Measurements from ENCODE around the gene EIF2B2.

The EIF2B2 gene

GRCh38 chr14:74973905-74974363 lies 28.8 kb upstream of the EIF2B2 start:
- no peak for DNase-seq (ENCODE audit: low read depth in 2 of 3, low spot score in 1 of 3)

DNA sequence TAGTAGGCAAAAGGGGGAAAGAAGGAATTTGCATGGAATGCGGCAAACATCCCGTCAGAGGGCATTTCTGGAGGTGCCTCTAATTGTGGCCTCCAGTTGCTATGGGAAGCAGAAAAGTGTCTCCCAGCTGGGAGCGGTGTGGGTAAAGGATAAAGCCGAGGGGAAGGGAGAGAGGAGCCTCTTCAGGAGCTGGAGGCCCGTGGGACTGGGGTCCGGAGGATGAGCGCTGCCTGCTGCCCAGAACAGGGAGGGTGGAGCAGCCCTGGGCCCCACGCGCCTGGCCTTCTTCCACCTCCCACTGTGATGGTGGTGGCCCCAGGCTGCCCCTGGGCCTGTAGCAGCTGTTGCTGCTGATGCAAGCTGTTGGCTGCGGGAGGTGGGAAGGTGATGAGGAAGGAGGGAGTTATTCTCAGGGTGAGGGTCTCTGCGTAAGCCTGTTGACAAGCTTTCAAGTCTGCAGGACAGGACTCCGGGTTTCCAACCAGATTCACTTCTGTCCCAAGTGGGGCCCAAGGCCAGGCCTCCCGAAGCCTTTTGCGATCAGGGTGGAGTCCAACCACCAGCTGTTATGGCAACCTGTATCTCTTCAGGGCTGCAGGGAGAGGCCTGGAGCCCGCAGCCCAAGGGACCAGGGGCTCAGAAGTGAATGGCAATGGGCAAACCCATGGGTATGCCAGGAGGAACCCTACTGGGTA lies 28.2 kb upstream of the EIF2B2 start:
- DNase-seq (ENCODE audit: low read depth in 2 of 3, low spot score in 1 of 3): no peak

DNA sequence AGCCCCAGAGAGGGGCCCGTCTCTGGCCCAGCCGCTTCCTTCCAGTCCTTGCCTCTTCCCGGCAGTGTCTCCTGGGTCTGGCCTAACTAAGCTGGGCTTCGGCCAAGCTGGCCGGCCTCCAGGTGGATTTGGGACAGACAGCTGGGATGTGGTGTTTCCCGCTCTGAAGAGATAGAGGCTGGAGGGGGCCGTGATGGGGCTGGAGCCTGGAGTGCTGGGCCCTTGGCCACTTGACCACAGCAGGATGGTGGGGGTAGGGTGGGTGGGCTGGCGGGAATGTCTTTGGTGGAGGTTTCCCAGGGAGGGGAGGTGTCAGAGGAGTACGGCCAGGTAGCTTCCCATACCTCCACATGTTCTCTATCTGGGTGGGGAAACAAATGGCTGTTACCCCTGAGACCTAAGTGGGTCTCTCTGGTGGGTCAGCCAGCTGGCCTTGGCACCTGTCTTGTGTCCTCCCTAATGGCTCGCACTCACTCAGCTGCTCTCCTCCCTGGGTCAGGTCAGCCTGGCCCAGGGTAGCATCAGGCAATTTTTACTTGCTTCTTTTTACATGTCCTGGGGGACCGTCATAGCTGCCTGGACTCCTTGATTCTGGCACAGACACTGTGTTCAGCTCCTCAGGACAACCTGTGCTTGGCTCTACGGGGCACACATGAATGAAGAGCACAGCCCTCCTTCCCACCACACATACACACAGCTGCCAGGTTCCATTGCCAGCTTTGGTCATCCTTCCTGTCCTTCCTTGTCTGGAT lies 27.5 kb upstream of the EIF2B2 start:
- no peak for DNase-seq (ENCODE audit: low read depth in 2 of 3, low spot score in 1 of 3)

GRCh38 chr14:74976264-74977113 lies 26.2 kb upstream of the EIF2B2 start:
- no peak for DNase-seq (ENCODE audit: low read depth in 2 of 3, low spot score in 1 of 3)

GRCh38 chr14:74977164-74977900 lies 25.4 kb upstream of the EIF2B2 start:
- DNase-seq (ENCODE audit: low read depth in 2 of 3, low spot score in 1 of 3): no peak

DNA sequence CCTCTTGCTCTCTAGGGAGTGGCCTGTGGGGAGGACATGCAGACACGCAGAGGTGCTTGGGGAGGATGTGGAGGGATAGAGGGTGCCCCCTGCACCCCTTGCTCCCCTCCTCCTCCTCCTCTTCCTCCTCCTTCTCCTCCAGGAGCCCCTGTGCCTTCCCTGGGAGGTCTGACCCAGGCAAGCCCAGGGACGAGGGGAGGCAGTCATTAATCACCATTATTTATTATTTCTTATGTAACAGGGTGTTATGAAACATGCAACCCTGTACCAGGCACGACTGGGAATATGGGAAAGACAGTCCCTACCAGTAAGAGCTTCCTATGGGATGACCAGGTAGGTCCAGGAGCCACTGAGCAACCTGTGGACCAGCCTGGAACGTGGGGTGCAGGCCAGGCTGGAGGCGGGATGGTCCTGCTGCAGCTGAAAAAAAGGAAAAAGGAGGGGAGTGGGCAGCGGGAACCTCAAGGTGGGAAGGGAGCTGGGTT lies 24.8 kb upstream of the EIF2B2 start:
- DNase-seq (ENCODE audit: low read depth in 2 of 3, low spot score in 1 of 3): no peak

DNA sequence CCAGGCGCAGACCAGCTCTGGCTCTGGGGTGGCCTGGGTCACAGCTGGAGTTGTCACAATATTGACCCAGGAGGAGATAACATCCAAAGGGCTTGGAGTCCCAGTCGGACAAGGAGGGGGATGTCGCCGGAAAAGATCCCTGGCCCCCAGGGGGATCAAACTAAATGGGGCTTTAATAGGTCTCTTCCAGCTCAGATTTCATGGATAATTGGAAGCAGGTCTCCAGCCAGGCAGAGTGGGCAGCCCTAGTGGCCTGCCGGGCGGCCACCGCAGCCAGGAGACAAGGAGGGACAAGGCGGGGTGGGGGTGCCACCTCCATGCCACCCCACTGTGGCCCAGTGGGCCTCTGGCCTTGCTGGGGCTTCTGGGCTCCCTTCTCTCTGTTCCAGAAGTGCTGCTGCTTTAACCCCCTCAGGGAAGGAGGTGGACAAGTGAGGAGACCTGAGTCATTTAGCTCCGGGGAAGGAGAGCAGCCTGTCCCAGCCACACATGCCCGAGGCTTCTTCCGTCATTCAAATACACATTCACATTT lies 24.2 kb upstream of the EIF2B2 start:
- DNase-seq (ENCODE audit: low read depth in 2 of 3, low spot score in 1 of 3): no peak

DNA sequence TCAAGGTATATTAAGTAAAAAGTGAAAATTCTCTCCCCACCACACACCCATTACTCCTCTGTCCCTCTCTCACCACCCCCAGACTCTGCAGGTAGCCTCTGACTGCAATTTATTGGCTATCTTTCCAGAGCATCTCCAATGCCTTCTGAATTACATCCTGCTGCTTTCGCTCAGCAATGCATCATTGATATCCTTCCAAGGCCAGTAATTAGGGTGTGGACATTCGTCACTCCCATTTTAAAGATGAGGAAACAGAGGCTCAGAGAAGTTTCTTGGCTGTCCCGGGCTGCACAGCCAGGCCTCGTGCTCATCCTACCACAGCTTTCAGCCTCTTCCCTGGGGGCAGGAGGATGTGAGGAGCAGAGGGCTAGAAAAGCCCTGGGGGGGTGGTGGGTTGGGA lies 23.7 kb upstream of the EIF2B2 start:
- DNase-seq (ENCODE audit: low read depth in 2 of 3, low spot score in 1 of 3): no peak

DNA sequence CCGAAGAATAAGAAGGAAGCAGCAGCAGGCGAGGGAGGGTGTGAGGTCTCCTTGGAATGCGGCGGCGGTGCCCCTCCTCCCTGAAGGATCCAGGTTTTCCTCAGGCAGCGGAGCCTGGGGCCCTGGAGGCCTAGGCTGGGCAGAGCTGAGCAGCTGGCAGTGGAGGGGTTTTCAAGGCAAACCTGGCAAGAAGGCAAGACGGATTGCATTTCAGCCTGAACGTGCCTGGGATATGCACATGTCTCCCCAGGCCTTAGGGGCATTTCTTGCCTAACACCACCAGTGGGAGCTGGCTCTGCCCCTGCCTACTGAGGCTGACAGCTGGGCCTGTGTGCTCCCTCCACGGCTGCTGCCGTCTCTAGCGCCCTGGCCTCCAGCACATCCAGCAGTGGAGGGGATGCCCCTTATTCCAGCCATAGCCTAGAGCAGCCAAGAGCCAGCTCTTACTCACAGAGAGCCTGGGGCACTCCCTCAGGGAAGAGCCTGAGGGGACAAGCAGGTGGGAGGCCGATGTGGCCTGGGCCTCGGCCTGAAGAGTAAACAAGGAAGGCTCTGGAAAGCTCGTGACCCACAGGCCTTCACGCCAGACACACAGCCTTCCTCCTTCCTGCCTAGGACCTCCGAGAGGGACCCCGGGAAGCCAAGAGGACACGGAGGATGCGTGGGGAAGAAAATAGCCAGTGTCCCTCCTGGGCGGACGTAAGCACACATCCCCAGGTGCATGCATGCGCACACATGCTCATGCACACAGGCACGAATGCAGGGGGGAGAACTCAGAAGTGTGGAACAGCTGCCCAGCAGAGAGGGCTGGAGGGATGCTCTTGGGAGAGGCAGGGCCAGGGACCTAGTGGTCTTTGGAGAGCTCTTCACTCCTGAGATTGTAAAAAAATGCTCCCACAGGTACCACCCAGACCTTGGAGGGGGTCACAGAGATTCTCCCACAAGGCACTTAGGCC lies 23.0 kb upstream of the EIF2B2 start:
- no peak for DNase-seq (ENCODE audit: low read depth in 2 of 3, low spot score in 1 of 3)

- DNase-seq (ENCODE audit: low read depth in 2 of 3, low spot score in 1 of 3): no peak
These were observed 22.4 kb upstream of the EIF2B2 start for GRCh38 chr14:74980398-74980730.

DNA sequence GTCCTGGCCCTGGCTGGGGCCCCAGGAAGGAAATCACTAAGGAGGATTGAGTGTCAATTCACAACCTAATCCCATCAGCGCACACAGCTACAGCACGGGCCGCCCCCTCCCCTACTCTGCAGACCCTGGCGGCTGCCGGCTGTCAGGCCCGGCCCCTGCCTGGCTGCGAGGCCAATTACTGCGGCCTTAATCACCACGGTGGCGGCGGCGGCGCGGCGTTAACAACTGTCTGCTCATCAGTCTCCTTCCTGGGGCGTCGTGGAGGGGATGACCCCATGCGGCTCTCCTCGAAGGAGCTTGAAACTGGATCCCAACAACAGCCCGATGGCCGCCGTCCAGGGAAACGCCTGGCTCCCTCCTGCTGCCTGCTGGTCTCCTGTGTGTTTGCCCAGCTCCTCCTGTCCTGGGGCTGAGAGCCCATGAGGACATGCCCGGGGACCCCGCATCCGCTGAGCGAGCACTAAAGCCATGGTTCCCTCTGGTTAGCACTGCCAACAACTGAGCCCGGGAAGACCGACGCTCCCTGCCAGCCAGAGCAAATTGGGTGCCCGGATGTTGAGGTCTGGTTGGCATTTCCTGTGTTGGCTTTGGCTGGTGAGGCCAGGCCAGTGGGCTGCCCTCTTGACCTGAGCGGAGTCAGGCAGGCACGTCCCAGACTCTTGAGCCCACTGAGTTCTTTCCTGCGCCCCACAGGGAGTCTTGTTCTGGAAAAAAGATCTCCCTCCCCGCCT lies 21.8 kb upstream of the EIF2B2 start:
- DNase-seq (ENCODE audit: low read depth in 2 of 3, low spot score in 1 of 3): no peak

DNA sequence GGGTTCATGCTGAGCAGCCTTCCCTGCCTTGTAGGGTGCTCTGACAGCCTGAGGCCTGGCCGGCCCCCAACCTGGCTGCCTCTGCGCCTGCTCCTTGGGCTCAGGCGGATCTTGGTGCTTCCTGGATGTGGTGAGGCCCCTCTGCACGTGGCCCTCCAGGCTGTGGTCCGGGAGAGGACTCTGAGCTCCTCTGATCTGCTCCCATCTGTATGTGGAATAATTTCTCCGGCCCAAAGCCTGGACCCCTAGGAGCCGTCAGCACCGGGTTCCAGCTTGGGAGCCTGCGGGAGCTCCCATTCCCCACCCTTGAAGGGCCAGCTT lies 21.3 kb upstream of the EIF2B2 start:
- no peak for DNase-seq (ENCODE audit: low read depth in 2 of 3, low spot score in 1 of 3)

- DNase-seq (ENCODE audit: low read depth in 2 of 3, low spot score in 1 of 3): no peak
These were observed 20.9 kb upstream of the EIF2B2 start for GRCh38 chr14:74981833-74982232.

GRCh38 chr14:74982661-74983060 lies 20.1 kb upstream of the EIF2B2 start:
- DNase-seq (ENCODE audit: low read depth in 2 of 3, low spot score in 1 of 3): no peak

DNA sequence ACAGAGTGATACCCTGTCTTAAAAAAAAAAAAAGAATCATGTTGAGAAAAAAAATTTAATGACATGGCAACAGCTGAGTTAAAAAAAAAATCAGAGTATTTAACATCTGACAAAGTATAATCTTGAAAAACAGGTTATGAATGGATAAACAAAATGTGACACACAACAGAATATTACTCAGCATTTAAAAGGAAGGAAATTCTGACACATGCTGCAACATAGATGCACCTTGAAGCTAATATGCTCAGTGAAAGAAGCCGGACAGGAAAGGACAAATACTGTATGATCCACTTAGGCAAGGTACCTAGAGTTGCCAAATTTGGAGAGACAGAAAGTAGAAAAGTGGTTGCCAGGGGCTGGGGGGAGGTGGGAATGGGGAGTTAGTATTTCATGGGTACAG lies 19.4 kb upstream of the EIF2B2 start:
- DNase-seq (ENCODE audit: low read depth in 2 of 3, low spot score in 1 of 3): no peak

DNA sequence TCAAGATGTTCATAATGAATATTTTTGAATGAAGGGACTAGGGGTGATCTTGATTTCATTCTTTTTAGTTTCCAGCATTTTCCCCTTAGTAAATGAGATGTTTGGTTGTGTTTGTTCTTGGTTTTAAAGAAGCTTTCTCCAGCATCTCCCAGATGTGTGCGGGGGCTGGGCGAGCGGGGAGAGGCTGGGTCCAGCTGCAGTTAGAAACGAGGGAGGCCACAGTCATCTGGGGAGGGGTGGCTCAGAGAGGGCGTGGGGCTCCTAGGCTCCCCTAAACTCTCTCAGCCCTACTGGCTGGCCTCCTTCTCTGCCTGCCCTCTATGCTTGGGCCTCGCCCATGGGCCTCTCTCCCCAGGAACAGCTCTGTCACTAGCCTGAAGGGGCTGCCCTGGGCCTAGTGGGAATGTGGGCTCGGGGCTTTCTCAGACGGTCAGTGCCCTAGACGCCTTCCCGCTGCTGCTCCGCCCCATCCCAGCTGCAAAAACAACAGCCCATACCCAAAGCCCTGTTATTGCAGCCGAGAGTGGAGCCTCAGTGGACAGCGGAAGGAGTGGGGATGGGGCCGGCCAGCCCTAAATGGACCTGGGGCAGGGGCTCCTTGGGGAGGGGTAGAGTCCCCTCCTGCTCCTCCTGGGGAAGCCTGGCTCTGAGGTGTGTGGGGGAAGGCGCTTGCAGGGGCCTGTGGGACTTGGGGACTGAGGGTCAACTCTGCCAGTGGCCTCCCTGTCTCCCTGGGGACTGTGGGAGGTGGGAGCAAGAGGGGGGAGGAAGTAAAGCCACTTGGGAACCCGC lies 18.3 kb upstream of the EIF2B2 start:
- DNase-seq (ENCODE audit: low read depth in 2 of 3, low spot score in 1 of 3): no peak

DNA sequence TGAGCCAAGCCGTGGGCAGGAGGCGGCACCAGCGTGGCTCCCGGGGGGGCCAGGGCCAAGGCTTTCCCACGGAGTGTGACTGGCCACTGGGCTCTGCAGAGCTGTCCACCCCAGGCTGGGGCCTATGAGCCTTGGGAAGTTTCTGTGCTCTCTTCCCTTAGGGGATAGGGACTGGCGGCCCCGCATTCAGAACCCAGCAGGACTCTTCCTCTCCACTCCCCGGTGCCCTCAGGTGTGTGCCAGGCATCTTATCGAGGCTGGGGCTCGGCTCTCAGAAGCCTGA lies 17.8 kb upstream of the EIF2B2 start:
- no peak for DNase-seq (ENCODE audit: low read depth in 2 of 3, low spot score in 1 of 3)

GRCh38 chr14:74985806-74986205 lies 16.9 kb upstream of the EIF2B2 start:
- no peak for DNase-seq (ENCODE audit: low read depth in 2 of 3, low spot score in 1 of 3)

DNA sequence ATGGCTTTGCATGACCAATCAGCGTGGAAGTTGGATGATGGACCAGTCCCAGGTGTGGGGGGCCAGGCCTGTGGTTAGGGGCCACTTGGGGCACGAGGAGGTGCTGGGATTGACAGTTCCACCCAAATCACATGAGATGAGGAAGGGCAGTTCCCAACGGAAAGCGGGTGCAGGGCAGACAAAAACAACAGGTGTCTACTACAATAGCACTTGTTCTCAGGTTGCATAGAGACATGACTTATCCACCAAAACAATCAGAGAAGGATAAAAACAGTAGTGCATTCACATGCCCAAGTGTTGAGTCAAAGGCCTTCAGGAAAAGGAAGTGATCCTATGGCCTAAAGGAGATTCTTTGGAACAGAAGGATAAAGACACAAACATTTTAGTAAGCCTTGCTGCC lies 14.6 kb upstream of the EIF2B2 start:
- no peak for DNase-seq (ENCODE audit: low read depth in 2 of 3, low spot score in 1 of 3)

Data from stimulated activated CD4-positive, alpha-beta T cell treated with anti-CD3 and anti-CD28 coated beads, Interleukin-12 subunit alpha, Interleukin-12 subunit beta, amount 100 ng/mL, for 48 hours (primary cell).